Stomach (tissue), 9 donors: ENCODE measurements around the gene EPHB1. TPM values are rescaled to one million over a fixed set of nuclear protein-coding genes. Genes with fewer than 3 reads are reported as not detected.

Experiments
- DNase-seq, 2 donors: peaks; one replicate each; pipeline versions ENCODE4 v3.0.0 to v3.0.0-alpha.2; 2013 to 2019
- H3K27ac ChIP-seq, 5 donors: fragments of 200-600 bp in 4 of 5; sonication (generic) in 4 of 5; one replicate each; pipeline ENCODE4 v1.5.1; 2013 to 2019; ENCODE audit warnings: mild to moderate bottlenecking in 1 of 5, moderate library complexity in 1 of 5
- H3K27me3 ChIP-seq, 3 donors: fragments of 200-600 bp; sonication (generic); one replicate each; pipeline ENCODE4 v1.5.1; 2017 to 2019; ENCODE audit warnings: mixed run types in 1 of 3
- H3K36me3 ChIP-seq, 4 donors: fragments of 200-600 bp; sonication (generic); 1 replicate in 3 of 4; 2 replicates in 1 of 4; pipeline ENCODE4 v1.5.1; 2016 to 2019
- H3K4me1 ChIP-seq, 4 donors: fragments of 200-600 bp; sonication (generic); one replicate each; pipeline ENCODE4 v1.5.1; 2016 to 2019
- H3K4me3 ChIP-seq, 4 donors: fragments of 200-600 bp; sonication (generic) in 3 of 4; one replicate each; pipeline ENCODE4 v1.5.1; 2016 to 2019; ENCODE audit warnings: mild to moderate bottlenecking in 1 of 4
- H3K9me3 ChIP-seq, 4 donors: fragments of 200-600 bp; sonication (generic); one replicate each; pipeline ENCODE4 v1.5.1; 2016 to 2019
- EP300 ChIP-seq: sonication (generic); formaldehyde crosslinking; IDR thresholded peaks from one replicate; pipeline ENCODE4 v1.6.1; 2017; ENCODE audit warnings: antibody characterized with exemption
- POLR2A ChIP-seq, 4 donors: fragments of 450-650 bp; IDR thresholded peaks; one replicate each; pipeline ENCODE4 v1.6.1; 2016; ENCODE audit warnings: antibody characterized with exemption in 4 of 4, control low read depth in 2 of 4, mild to moderate bottlenecking in 1 of 4, moderate library complexity in 1 of 4
- POLR2AphosphoS5 ChIP-seq, 3 donors: sonication (generic); formaldehyde crosslinking; IDR thresholded peaks; one replicate each; pipeline ENCODE4 v1.6.1; 2016; ENCODE audit warnings: antibody characterized with exemption in 3 of 3
- WGBS, 5 donors: extraction: QIAGEN DNeasy Blood & Tissue Kit in 3 of 5; methylation state at CpG; one replicate each; pipeline versions ENCODE4 v1.1.5 to v1.1.7; 2013 to 2018; 5-methylcytosine and 5-hydroxymethylcytosine counted together
- intact Hi-C: fragments of 100-400 bp; cut with DNase I; formaldehyde crosslinking; loops from one replicate; pipeline ENCODE4 v1.15.1; 2023; ENCODE audit warnings: low total_unique reads
- polyA plus RNA-seq, 3 donors: library from polyadenylated mRNA; stranded (reverse); fragments of 200-250 nt; gene quantifications; one replicate each; pipeline ENCODE4 v1.2.3, GENCODE V29; 2013
- total RNA-seq, 5 donors: library from RNA; depleted of rRNA; stranded (reverse); fragments of >200 nt; gene quantifications; one replicate each; pipeline versions ENCODE4 v1.1.0 to v1.2.3, GENCODE V29; 2014 to 2016
- TF ChIP-seq, protein P1 (sequence below), 7 experiments: fragments of 450-650 bp in 4 of 7; fragments of 200-600 bp in 3 of 7; sonication (generic) in 3 of 7; IDR thresholded peaks; one replicate each; pipeline ENCODE4 v1.5.1; 2016 to 2019; ENCODE audit warnings: antibody characterized with exemption in 7 of 7, control low read depth in 2 of 7, mild to moderate bottlenecking in 1 of 7
- donor health status: healthy with polysubstance abuse.
- donor health status: Bipolar disorder and iron deficiency.
- donor health status: healthy.

EPHB1 gene
- total and polyA plus RNA-seq, 8 donors, result 0.13 to 2.3 (median 1.0) TPM; not detected in 4

DNA sequence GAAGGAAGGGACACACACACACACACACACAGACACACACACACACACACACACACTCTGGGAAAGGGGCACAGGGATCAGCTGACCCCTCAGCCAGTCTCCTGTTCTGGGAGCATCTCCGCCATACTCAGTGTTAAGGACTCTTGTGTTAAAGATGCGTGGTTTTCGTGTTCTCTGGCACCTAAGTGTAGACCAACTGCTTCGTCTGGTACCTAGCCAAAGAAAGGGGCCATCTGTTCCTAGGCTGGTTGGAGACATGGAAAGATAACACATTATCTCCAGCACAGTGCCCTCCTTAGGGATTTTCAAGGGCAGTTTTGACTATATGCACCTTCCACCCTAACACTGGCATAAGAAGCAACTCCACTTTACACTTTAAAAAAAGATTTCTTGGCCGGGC, 65.1 kb downstream of the EPHB1 start:
- no peak for DNase-seq
- no peak for TF ChIP-seq EP300
- TF ChIP-seq POLR2AphosphoS5 (IDR thresholded peaks at IDR 0.05), result no peak
- TF ChIP-seq, protein P1, sequence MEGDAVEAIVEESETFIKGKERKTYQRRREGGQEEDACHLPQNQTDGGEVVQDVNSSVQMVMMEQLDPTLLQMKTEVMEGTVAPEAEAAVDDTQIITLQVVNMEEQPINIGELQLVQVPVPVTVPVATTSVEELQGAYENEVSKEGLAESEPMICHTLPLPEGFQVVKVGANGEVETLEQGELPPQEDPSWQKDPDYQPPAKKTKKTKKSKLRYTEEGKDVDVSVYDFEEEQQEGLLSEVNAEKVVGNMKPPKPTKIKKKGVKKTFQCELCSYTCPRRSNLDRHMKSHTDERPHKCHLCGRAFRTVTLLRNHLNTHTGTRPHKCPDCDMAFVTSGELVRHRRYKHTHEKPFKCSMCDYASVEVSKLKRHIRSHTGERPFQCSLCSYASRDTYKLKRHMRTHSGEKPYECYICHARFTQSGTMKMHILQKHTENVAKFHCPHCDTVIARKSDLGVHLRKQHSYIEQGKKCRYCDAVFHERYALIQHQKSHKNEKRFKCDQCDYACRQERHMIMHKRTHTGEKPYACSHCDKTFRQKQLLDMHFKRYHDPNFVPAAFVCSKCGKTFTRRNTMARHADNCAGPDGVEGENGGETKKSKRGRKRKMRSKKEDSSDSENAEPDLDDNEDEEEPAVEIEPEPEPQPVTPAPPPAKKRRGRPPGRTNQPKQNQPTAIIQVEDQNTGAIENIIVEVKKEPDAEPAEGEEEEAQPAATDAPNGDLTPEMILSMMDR (IDR thresholded peaks at IDR 0.05), result no peak
- no peak for TF ChIP-seq POLR2A (IDR thresholded peaks at IDR 0.05)
- intact Hi-C loops, result no loop called here
- 90 to 98% (median 92%) methylated on average over 5 of the region's 5 CpGs for WGBS, 5 donors
- Histone ChIP-seq H3K36me3 (no peaks in the 10 kb centered on the region), H3K27ac (no peak overlapping the region), H3K9me3 (no peaks in the 10 kb centered on the region), H3K4me3 (no peak overlapping the region), H3K27me3 (no peaks in the 10 kb centered on the region), H3K4me1 (no peaks in the 10 kb centered on the region)

DNA sequence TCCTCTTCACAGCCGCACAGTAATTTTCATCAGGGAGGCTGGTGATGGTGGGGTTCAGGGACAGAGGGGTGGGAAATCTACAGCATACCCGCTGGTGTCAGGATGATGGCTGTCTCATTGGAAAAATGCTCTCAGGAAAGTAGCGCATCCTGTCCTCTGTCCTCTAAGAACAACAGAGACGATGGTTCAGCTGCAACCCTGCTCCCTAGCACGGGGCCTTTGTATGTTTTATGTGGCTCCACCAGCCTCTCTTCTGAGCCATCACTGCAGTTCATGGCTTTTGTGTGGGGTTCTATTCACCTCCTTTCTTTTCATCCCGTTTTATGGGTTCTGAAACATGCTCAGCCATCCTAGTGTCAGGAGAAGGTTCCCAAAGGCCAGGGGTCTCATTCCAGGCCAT, 68.9 kb downstream of the EPHB1 start:
- no peak for DNase-seq
- H3K4me1 ChIP-seq, result no peaks in the 10 kb centered on the region
- no peak overlapping the region for H3K4me3 ChIP-seq
- H3K27ac ChIP-seq, result no peak overlapping the region
- TF ChIP-seq, protein P1 (IDR thresholded peaks at IDR 0.05), result no peak
- TF ChIP-seq EP300, result no peak
- TF ChIP-seq POLR2A (IDR thresholded peaks at IDR 0.05), result no peak
- TF ChIP-seq POLR2AphosphoS5 (IDR thresholded peaks at IDR 0.05), result no peak
- no peaks in the 10 kb centered on the region for H3K27me3 ChIP-seq
- 76 to 88% (median 79%) methylated on average over 6 of the region's 6 CpGs for WGBS, 5 donors
- no peaks in the 10 kb centered on the region for H3K36me3 ChIP-seq
- H3K9me3 ChIP-seq, result no peaks in the 10 kb centered on the region
- intact Hi-C loops, result no loop called here

DNA sequence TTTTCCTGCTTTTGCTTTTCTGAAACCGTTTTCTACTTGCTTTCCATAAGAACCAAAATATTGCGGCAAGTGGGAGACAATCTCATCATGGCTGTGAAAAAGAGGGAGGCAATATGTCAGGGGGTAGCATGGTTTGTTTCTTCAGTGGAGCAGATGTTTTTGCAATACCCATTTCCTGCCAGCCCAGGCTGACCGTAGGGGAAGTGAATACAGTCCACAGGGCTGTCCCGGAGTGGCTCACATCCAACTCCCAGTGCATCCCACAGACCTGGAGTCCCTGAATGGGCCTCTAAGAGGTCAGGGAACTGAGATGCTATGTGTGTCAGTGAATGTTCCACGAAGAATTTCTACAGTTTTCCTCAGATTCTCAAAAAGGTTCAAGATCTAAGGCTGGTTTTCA, 69.6 kb downstream of the EPHB1 start:
- intact Hi-C loops, result no loop called here
- TF ChIP-seq POLR2AphosphoS5 (IDR thresholded peaks at IDR 0.05) (no peak), EP300 (no peak), POLR2A (IDR thresholded peaks at IDR 0.05) (no peak)
- TF ChIP-seq, protein P1 (IDR thresholded peaks at IDR 0.05), result no peak
- no peaks in the 10 kb centered on the region for H3K36me3 ChIP-seq
- H3K27ac ChIP-seq, result no peak overlapping the region
- no peaks in the 10 kb centered on the region for H3K9me3 ChIP-seq
- H3K4me3 ChIP-seq, result no peak overlapping the region
- peak in 1 of 2 donors; percentile 46 for DNase-seq
- H3K4me1 ChIP-seq, result no peaks in the 10 kb centered on the region
- H3K27me3 ChIP-seq, result no peaks in the 10 kb centered on the region
- WGBS, 5 donors, result 37 to 65% (median 55%) methylated on average over 5 of the region's 5 CpGs

DNA sequence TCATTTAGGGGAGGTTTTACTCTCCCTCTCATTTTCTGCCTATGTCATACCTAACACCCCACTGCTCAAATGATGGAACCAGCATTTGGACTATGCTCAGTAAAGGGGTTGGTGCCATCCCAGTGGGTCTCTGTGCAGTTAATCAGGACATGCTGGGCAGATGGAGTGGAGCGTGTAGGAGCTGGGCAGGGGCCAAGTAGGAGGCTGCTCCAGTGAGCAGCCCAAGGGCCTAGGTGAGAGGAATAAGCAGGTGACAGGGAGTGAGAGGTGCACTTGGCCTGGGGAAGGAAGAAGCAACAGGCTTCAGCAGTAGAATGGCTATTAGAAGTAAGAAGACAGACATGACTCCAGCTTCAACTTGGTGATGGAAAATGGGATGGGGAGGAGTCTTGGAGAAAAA, 72.2 kb downstream of the EPHB1 start:
- intact Hi-C loops, result no loop called here
- no peak for TF ChIP-seq POLR2A (IDR thresholded peaks at IDR 0.05)
- TF ChIP-seq POLR2AphosphoS5 (IDR thresholded peaks at IDR 0.05), result no peak
- no peak for TF ChIP-seq EP300
- TF ChIP-seq, protein P1 (IDR thresholded peaks at IDR 0.05), result no peak
- Histone ChIP-seq H3K4me3 (no peak overlapping the region), H3K27me3 (no peaks in the 10 kb centered on the region), H3K27ac (no peak overlapping the region), H3K9me3 (no peaks in the 10 kb centered on the region), H3K36me3 (no peaks in the 10 kb centered on the region), H3K4me1 (no peaks in the 10 kb centered on the region)
- DNase-seq, result no peak
- 82 to 96% (median 91%) methylated on average over 1 of the region's 1 CpG for WGBS, 5 donors
